Thyroid gland (tissue), 4 donors: ENCODE results near the gene OR14I1.

Source experiments
- CTCF ChIP-seq, 6 experiments: fragments of 200-600 bp in 3 of 6; fragments of 450-650 bp in 3 of 6; sonication (generic) in 3 of 6; IDR thresholded peaks; one replicate each; pipeline ENCODE4 v1.5.1; 2016 to 2019; ENCODE audit warnings: antibody characterized with exemption in 6 of 6, mild to moderate bottlenecking in 2 of 6, inconsistent platforms in 1 of 6, moderate library complexity in 1 of 6
- POLR2A ChIP-seq, 2 donors: fragments of 450-650 bp; IDR thresholded peaks; one replicate each; pipeline ENCODE4 v1.6.1; 2017; ENCODE audit warnings: antibody characterized with exemption in 2 of 2, mild to moderate bottlenecking in 2 of 2, moderate library complexity in 1 of 2

GRCh38 chr1:248737457-248737856 lies 34.9 kb upstream of the OR14I1 start:
- TF ChIP-seq CTCF (IDR thresholded peaks at IDR 0.05) (no peak), POLR2A (IDR thresholded peaks at IDR 0.05) (no peak)
